Measurements from ENCODE around the gene NRXN2. TPM values are rescaled to one million over a fixed set of nuclear protein-coding genes. Genes with fewer than 3 reads are reported as not detected.
A peak's percentile ranks its signal among the peaks of the same experiment; 100 is the strongest.

The NRXN2 gene
- total and polyA plus RNA-seq, 5 donors from 2014 or later: 0.42 TPM; not detected in 4

- Mint-ChIP-seq H3K27me3 (peaks cover 22% of the 10 kb centered on the region), H3K9me3 (peaks cover 0 to 3% (median 0%) of the 10 kb centered on the region in 7 donors), H3K27ac (no peak overlapping the region), H3K4me1 (peaks cover 0 to 7% (median 0%) of the 10 kb centered on the region in 4 donors), H3K4me3 (peak overlapping the region in 1 of 4 donors; percentile 43), H3K36me3 (no peaks in the 10 kb centered on the region)
- no peak overlapping the region for H3K4me3 ChIP-seq (ENCODE audit: low read depth, low read length)
- H3K27me3 ChIP-seq (ENCODE audit: control insufficient read depth, insufficient read depth, low read length): peaks cover 20% of the 10 kb centered on the region
- no peaks in the 10 kb centered on the region for H3K9me3 ChIP-seq (ENCODE audit: control insufficient read depth in 2 of 2, low read length in 2 of 2)
- no peaks in the 10 kb centered on the region for H3K36me3 ChIP-seq (ENCODE audit: control insufficient read depth, insufficient read depth, low read length)
- DNase-seq (no peak), ATAC-seq (ENCODE audit: low read depth in 2 of 2) (peak in 1 of 2 donors; percentile 26)
- H3K27ac ChIP-seq (ENCODE audit: insufficient read depth, low read length, poor library complexity, severe bottlenecking): no peak overlapping the region
- H3K4me1 ChIP-seq (ENCODE audit: control insufficient read depth, insufficient read depth, low read length, poor library complexity, severe bottlenecking): no peaks in the 10 kb centered on the region
Measured at GRCh38 chr11:64643920-64644646, 78.9 kb downstream of the NRXN2 start.

DNA sequence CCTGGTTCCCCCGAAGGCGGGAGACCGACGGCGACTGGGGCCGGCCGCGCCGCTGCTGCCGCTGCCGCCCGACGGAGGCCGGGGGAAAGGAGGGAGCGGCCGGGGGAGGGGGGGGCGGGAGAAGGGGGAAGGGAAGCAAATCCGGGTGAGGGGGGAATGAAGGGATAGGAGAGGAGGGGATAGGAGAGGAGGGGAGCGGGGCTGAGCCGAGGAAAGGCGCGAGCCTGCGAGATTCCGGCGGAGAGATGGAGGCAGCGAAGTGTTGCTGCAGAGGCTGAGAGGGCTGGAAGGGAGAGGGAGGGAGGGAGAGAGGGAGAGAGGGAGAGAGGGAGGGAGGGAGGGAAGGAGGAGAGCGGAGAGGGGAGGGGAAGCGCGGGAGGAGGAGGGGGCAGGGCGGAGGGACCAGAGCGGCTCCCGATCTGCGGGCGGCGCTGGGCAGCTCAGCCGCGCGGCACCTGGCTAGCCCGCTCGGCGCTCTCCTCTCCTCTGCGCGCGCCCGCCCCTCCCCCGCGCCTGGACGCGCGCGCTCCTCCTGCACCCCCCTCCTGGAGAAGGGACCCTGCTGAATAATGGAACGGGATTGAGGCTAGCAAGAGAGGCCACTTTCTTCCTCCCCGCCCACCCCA is 79.6 kb downstream of the NRXN2 start:
- H3K27ac Mint-ChIP-seq: no peak overlapping the region
- H3K9me3 ChIP-seq (ENCODE audit: control insufficient read depth in 2 of 2, low read length in 2 of 2): no peaks in the 10 kb centered on the region
- H3K4me3 Mint-ChIP-seq: no peak overlapping the region
- H3K4me1 Mint-ChIP-seq: peaks cover 0 to 7% (median 0%) of the 10 kb centered on the region in 4 donors
- H3K4me3 ChIP-seq (ENCODE audit: low read depth, low read length): no peak overlapping the region
- DNase-seq: no peak
- peaks cover 0 to 3% (median 0%) of the 10 kb centered on the region in 7 donors for H3K9me3 Mint-ChIP-seq
- H3K4me1 ChIP-seq (ENCODE audit: control insufficient read depth, insufficient read depth, low read length, poor library complexity, severe bottlenecking): no peaks in the 10 kb centered on the region
- no peak overlapping the region for H3K27ac ChIP-seq (ENCODE audit: insufficient read depth, low read length, poor library complexity, severe bottlenecking)
- no peaks in the 10 kb centered on the region for H3K36me3 ChIP-seq (ENCODE audit: control insufficient read depth, insufficient read depth, low read length)
- no peaks in the 10 kb centered on the region for H3K36me3 Mint-ChIP-seq
- peaks cover 20% of the 10 kb centered on the region for H3K27me3 ChIP-seq (ENCODE audit: control insufficient read depth, insufficient read depth, low read length)
- ATAC-seq (ENCODE audit: low read depth in 2 of 2): no peak
- H3K27me3 Mint-ChIP-seq: peaks cover 21% of the 10 kb centered on the region

- Histone ChIP-seq H3K36me3 (ENCODE audit: control insufficient read depth, insufficient read depth, low read length) (no peaks in the 10 kb centered on the region), H3K4me3 (ENCODE audit: low read depth, low read length) (no peak overlapping the region), H3K4me1 (ENCODE audit: control insufficient read depth, insufficient read depth, low read length, poor library complexity, severe bottlenecking) (no peaks in the 10 kb centered on the region), H3K9me3 (ENCODE audit: control insufficient read depth in 2 of 2, low read length in 2 of 2) (no peaks in the 10 kb centered on the region), H3K27me3 (ENCODE audit: control insufficient read depth, insufficient read depth, low read length) (peaks cover 20% of the 10 kb centered on the region), H3K27ac (ENCODE audit: insufficient read depth, low read length, poor library complexity, severe bottlenecking) (no peak overlapping the region)
- Mint-ChIP-seq H3K27me3 (peaks cover 21% of the 10 kb centered on the region), H3K36me3 (no peaks in the 10 kb centered on the region), H3K9me3 (peaks cover 0 to 3% (median 0%) of the 10 kb centered on the region in 7 donors), H3K4me1 (peaks cover 0 to 7% (median 0%) of the 10 kb centered on the region in 4 donors), H3K4me3 (no peak overlapping the region), H3K27ac (no peak overlapping the region)
- DNase-seq (no peak), ATAC-seq (ENCODE audit: low read depth in 2 of 2) (no peak)
Measured at GRCh38 chr11:64642871-64643255, 80.1 kb downstream of the NRXN2 start.

DNA sequence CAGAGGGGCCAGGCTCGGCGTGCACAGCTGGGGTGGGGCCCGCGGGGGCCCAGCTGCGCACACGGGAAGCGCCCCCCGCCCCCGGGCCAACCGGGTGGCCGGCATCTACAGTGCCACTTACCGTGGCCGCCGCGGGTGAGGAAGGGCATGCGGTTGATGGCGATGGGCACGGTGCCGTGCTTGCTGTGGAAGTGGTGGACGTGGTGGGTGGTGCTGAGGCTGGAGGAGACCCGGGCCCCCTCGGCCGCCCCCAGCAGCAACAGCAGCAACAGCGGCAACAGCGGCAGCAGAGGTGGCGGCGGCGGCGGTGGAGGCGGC is 80.6 kb downstream of the NRXN2 start:
- H3K36me3 Mint-ChIP-seq: no peaks in the 10 kb centered on the region
- peaks cover 21% of the 10 kb centered on the region for H3K27me3 Mint-ChIP-seq
- no peaks in the 10 kb centered on the region for H3K4me1 ChIP-seq (ENCODE audit: control insufficient read depth, insufficient read depth, low read length, poor library complexity, severe bottlenecking)
- DNase-seq (no peak), ATAC-seq (ENCODE audit: low read depth in 2 of 2) (no peak)
- H3K27ac Mint-ChIP-seq: no peak overlapping the region
- H3K4me3 ChIP-seq (ENCODE audit: low read depth, low read length): no peak overlapping the region
- peaks cover 20% of the 10 kb centered on the region for H3K27me3 ChIP-seq (ENCODE audit: control insufficient read depth, insufficient read depth, low read length)
- H3K4me1 Mint-ChIP-seq: peaks cover 0 to 7% (median 0%) of the 10 kb centered on the region in 4 donors
- H3K27ac ChIP-seq (ENCODE audit: insufficient read depth, low read length, poor library complexity, severe bottlenecking): no peak overlapping the region
- no peaks in the 10 kb centered on the region for H3K9me3 ChIP-seq (ENCODE audit: control insufficient read depth in 2 of 2, low read length in 2 of 2)
- H3K9me3 Mint-ChIP-seq: peaks cover 0 to 3% (median 0%) of the 10 kb centered on the region in 7 donors
- no peaks in the 10 kb centered on the region for H3K36me3 ChIP-seq (ENCODE audit: control insufficient read depth, insufficient read depth, low read length)
- H3K4me3 Mint-ChIP-seq: peak overlapping the region in 1 of 4 donors; percentile 61

DNA sequence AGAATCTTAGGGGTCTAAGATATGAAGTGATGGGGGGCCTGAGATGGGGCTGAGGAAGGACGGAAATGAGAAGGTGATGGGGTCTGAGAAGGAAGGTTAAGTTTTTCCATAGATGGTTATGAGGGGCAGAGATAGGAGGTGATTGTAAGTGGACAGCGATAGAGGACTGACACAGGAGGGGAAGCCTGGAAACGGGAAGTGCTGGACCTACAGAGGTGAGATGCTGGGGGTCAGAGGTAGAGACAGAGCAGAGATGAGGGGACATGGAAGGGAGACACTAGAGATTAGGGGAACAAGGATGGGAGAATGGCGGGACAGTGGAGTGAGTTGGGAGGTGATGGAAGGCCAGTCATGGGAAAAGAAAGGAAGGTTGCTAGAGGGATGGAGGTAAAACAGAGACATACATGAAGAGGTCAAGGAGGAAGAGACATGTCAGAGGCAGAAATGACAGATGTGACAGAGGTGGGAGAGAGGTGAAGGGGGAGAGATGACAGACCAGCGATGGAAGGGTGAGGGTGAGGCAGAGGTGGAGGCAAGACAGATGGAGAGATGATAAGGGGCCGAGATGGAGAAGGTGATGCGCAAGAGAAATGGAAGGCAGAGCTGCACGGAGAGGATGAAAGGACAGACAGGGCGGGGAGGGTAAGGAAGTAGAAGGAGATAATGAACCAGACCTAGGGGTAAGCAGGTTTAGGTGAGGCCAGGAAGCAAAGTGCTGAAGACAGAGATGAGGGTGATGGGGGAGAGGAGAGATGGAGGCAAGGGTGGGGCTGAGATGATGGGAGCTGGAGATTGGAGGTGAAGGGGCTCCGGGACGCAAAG is 81.2 kb downstream of the NRXN2 start:
- Mint-ChIP-seq H3K9me3 (peaks cover 0 to 3% (median 0%) of the 10 kb centered on the region in 7 donors), H3K4me1 (peaks cover 0 to 7% (median 0%) of the 10 kb centered on the region in 4 donors), H3K36me3 (no peaks in the 10 kb centered on the region), H3K4me3 (no peak overlapping the region), H3K27me3 (peaks cover 21% of the 10 kb centered on the region), H3K27ac (no peak overlapping the region)
- no peak for DNase-seq
- Histone ChIP-seq H3K4me3 (ENCODE audit: low read depth, low read length) (no peak overlapping the region), H3K36me3 (ENCODE audit: control insufficient read depth, insufficient read depth, low read length) (no peaks in the 10 kb centered on the region), H3K4me1 (ENCODE audit: control insufficient read depth, insufficient read depth, low read length, poor library complexity, severe bottlenecking) (no peaks in the 10 kb centered on the region), H3K27ac (ENCODE audit: insufficient read depth, low read length, poor library complexity, severe bottlenecking) (no peak overlapping the region), H3K9me3 (ENCODE audit: control insufficient read depth in 2 of 2, low read length in 2 of 2) (no peaks in the 10 kb centered on the region), H3K27me3 (ENCODE audit: control insufficient read depth, insufficient read depth, low read length) (peaks cover 20% of the 10 kb centered on the region)
- ATAC-seq (ENCODE audit: low read depth in 2 of 2): no peak

DNA sequence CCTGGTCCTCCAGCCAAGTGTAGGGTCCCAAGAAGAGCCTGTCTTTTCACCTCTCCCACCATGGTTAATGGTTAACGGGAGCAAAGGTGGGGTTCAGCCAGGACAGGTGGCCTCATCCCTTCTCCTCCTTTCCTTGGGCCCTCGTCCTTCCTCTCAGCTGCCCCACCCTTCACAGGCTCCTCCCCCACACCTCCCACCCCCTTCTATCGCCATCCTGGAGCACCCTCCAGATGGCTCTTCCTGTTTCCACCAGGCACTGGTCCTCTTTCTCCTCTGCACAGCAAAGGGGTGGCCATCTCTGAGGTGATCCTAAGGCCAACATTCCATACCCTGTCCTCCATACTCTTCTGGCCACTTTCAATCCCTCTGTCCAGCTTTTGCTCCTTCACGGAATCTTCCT is 83.1 kb downstream of the NRXN2 start:
- peaks cover 20% of the 10 kb centered on the region for H3K27me3 ChIP-seq (ENCODE audit: control insufficient read depth, insufficient read depth, low read length)
- Mint-ChIP-seq H3K27ac (no peak overlapping the region), H3K9me3 (peaks cover 0 to 4% (median 0%) of the 10 kb centered on the region in 7 donors), H3K27me3 (peaks cover 19% of the 10 kb centered on the region), H3K4me3 (no peak overlapping the region), H3K4me1 (peaks cover 0 to 6% (median 0%) of the 10 kb centered on the region in 4 donors), H3K36me3 (no peaks in the 10 kb centered on the region)
- no peak overlapping the region for H3K4me3 ChIP-seq (ENCODE audit: low read depth, low read length)
- H3K4me1 ChIP-seq (ENCODE audit: control insufficient read depth, insufficient read depth, low read length, poor library complexity, severe bottlenecking): no peaks in the 10 kb centered on the region
- ATAC-seq (ENCODE audit: low read depth in 2 of 2) (no peak), DNase-seq (no peak)
- no peaks in the 10 kb centered on the region for H3K36me3 ChIP-seq (ENCODE audit: control insufficient read depth, insufficient read depth, low read length)
- no peaks in the 10 kb centered on the region for H3K9me3 ChIP-seq (ENCODE audit: control insufficient read depth in 2 of 2, low read length in 2 of 2)
- no peak overlapping the region for H3K27ac ChIP-seq (ENCODE audit: insufficient read depth, low read length, poor library complexity, severe bottlenecking)

DNA sequence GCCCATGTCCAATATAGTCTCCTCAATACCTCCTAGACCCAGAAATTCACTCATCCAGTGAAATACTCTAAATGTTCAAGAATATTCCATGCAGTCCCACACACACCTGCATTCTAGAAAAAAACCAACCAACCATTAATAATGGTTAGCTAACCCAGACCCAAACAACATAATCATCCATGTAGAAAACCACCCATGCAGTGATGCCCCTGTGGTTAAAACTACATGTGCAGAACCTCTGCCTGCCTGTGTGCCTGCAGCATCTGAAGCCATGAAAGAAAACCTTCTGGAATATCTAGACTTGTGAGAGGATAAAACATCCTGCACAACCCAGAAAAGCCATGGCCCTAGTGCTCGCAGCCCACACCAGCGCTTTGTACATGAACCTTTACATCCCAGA is 84.2 kb downstream of the NRXN2 start:
- Histone ChIP-seq H3K27me3 (ENCODE audit: control insufficient read depth, insufficient read depth, low read length) (peaks cover 20% of the 10 kb centered on the region), H3K4me3 (ENCODE audit: low read depth, low read length) (no peak overlapping the region), H3K9me3 (ENCODE audit: control insufficient read depth in 2 of 2, low read length in 2 of 2) (no peaks in the 10 kb centered on the region), H3K36me3 (ENCODE audit: control insufficient read depth, insufficient read depth, low read length) (no peaks in the 10 kb centered on the region), H3K4me1 (ENCODE audit: control insufficient read depth, insufficient read depth, low read length, poor library complexity, severe bottlenecking) (no peaks in the 10 kb centered on the region), H3K27ac (ENCODE audit: insufficient read depth, low read length, poor library complexity, severe bottlenecking) (no peak overlapping the region)
- no peak for ATAC-seq (ENCODE audit: low read depth in 2 of 2)
- no peak for DNase-seq
- no peak overlapping the region for H3K4me3 Mint-ChIP-seq
- H3K36me3 Mint-ChIP-seq: no peaks in the 10 kb centered on the region
- H3K9me3 Mint-ChIP-seq: peaks cover 0 to 3% (median 0%) of the 10 kb centered on the region in 7 donors
- peaks cover 12% of the 10 kb centered on the region for H3K27me3 Mint-ChIP-seq
- peaks cover 0 to 5% (median 0%) of the 10 kb centered on the region in 4 donors for H3K4me1 Mint-ChIP-seq
- no peak overlapping the region for H3K27ac Mint-ChIP-seq
